Stimulated activated CD4-positive, alpha-beta T cell treated with anti-CD3 and anti-CD28 coated beads, Interleukin-15, amount 100 ng/mL, for 48 hours (primary cell): ENCODE measurements around the gene GADD45GIP1.
"Not testable (repeated sequence)": the region's sequence is repeated elsewhere in the genome, so short reads cannot be mapped to it uniquely, and the experiment has no call there.

Source experiments
- DNase-seq, 2 donors: peaks; one replicate each; pipeline ENCODE4 v3.0.0-alpha.2; 2020; ENCODE audit warnings: low read depth in 2 of 2

The GADD45GIP1 gene

GRCh38 chr19:12939975-12940423 lies 17.0 kb downstream of the GADD45GIP1 start:
- DNase-seq, result no peak

GRCh38 chr19:12938779-12939601 lies 18.0 kb downstream of the GADD45GIP1 start:
- DNase-seq, result peak in 1 of 2 donors; percentile 31

- peak; percentile 98 to 99 for DNase-seq
Measured at GRCh38 chr19:12937927-12938778, 18.9 kb downstream of the GADD45GIP1 start, which contains the start of gene CALR. Gene CALR, plus strand, starts transcription at chr19:12938609. Its CDS starts 71 bp downstream, at chr19:12938680.

- no peak for DNase-seq
Measured at GRCh38 chr19:12937093-12937926, 19.7 kb downstream of the GADD45GIP1 start.

- DNase-seq, result no peak
Measured at GRCh38 chr19:12936582-12936981, 20.4 kb downstream of the GADD45GIP1 start.

GRCh38 chr19:12935071-12935470 lies 22.0 kb downstream of the GADD45GIP1 start:
- DNase-seq, result no peak

GRCh38 chr19:12933287-12934072 lies 23.5 kb downstream of the GADD45GIP1 start, which contains the start of gene FARSA:
Gene FARSA, minus strand, starts transcription at chr19:12933711. Its CDS starts 15 bp downstream, at chr19:12933696.
- DNase-seq, result peak; percentile 85 to 90

- no peak for DNase-seq
Measured at GRCh38 chr19:12932392-12933286, 24.4 kb downstream of the GADD45GIP1 start.

- DNase-seq, result no peak
Measured at GRCh38 chr19:12930002-12930645, 26.9 kb downstream of the GADD45GIP1 start.

- no peak for DNase-seq
Measured at GRCh38 chr19:12924621-12925310, 32.3 kb downstream of the GADD45GIP1 start.

- no peak for DNase-seq
Measured at GRCh38 chr19:12922959-12923358, 34.1 kb downstream of the GADD45GIP1 start.

- no peak for DNase-seq
Measured at GRCh38 chr19:12921047-12921446, 36.0 kb downstream of the GADD45GIP1 start.

GRCh38 chr19:12918253-12918652 lies 38.8 kb downstream of the GADD45GIP1 start:
- DNase-seq, result no peak

GRCh38 chr19:12915860-12916259 lies 41.2 kb downstream of the GADD45GIP1 start:
- not testable (repeated sequence) for DNase-seq

- no peak for DNase-seq
Measured at GRCh38 chr19:12913851-12914690, 43.0 kb downstream of the GADD45GIP1 start.

- DNase-seq, result no peak
Measured at GRCh38 chr19:12913011-12913561, 43.9 kb downstream of the GADD45GIP1 start.

GRCh38 chr19:12912571-12912970 lies 44.5 kb downstream of the GADD45GIP1 start:
- DNase-seq, result no peak
